GM12891 (cell line): Measurements from ENCODE around the gene CRB1.

ENCODE experiments used
- POLR2A ChIP-seq: IDR thresholded peaks from 2 replicates; pipeline ENCODE4 v1.6.1; 2011; ENCODE audit warnings: low read depth, low read length, control low read depth
- POLR2AphosphoS5 ChIP-seq: IDR thresholded peaks from 2 replicates; pipeline ENCODE4 v1.6.1; 2011; ENCODE audit warnings: low read depth, low read length, control low read depth
- SPI1 ChIP-seq: IDR thresholded peaks from 2 replicates; pipeline ENCODE4 v1.6.1; 2011; ENCODE audit warnings: low read depth, low read length, control low read depth
- TAF1 ChIP-seq: IDR thresholded peaks from 2 replicates; pipeline ENCODE4 v1.6.1; 2011; ENCODE audit warnings: low read depth, low read length, control low read depth

- TF ChIP-seq POLR2AphosphoS5, result no peak
- TF ChIP-seq POLR2A, result no peak
- no peak for TF ChIP-seq TAF1
- no peak for TF ChIP-seq SPI1
Measured at GRCh38 chr1:197464044-197464443, 196.0 kb downstream of the CRB1 start.
